Gastroesophageal sphincter (tissue), 4 donors: ENCODE data around the gene CRTC3. TPM values are rescaled to one million over a fixed set of nuclear protein-coding genes. Genes with fewer than 3 reads are reported as not detected.

ENCODE experiments used
- ATAC-seq: fragments of 150-250 bp; one replicate; pipeline ENCODE4 v1.9.1; 2016; ENCODE audit warnings: mild to moderate bottlenecking, moderate library complexity
- H3K27ac ChIP-seq, 4 donors: fragments of 200-600 bp; sonication (generic) in 3 of 4; 1 replicate in 3 of 4; 2 replicates in 1 of 4; pipeline ENCODE4 v1.5.1; 2016 to 2019
- H3K27me3 ChIP-seq: fragments of 200-600 bp; sonication (generic); one replicate; pipeline ENCODE4 v1.5.1; 2019
- H3K36me3 ChIP-seq, 2 donors: fragments of 200-600 bp; sonication (generic); one replicate each; pipeline ENCODE4 v1.5.1; 2019; ENCODE audit warnings: control low read depth in 1 of 2
- H3K4me1 ChIP-seq, 3 donors: fragments of 200-600 bp; sonication (generic); 1 replicate in 2 of 3; 2 replicates in 1 of 3; pipeline ENCODE4 v1.5.1; 2016 to 2019; ENCODE audit warnings: control low read depth in 2 of 3
- H3K4me3 ChIP-seq, 2 donors: fragments of 200-600 bp; sonication (generic); one replicate each; pipeline ENCODE4 v1.5.1; 2019; ENCODE audit warnings: mild to moderate bottlenecking in 1 of 2, moderate library complexity in 1 of 2
- H3K9me3 ChIP-seq, 3 donors: fragments of 200-600 bp; sonication (generic); one replicate each; pipeline ENCODE4 v1.5.1; 2017 to 2019; ENCODE audit warnings: control low read depth in 2 of 3
- CTCF ChIP-seq, 4 experiments: fragments of 200-600 bp in 2 of 4; fragments of 450-650 bp in 2 of 4; sonication (generic) in 1 of 4; IDR thresholded peaks; one replicate each; pipeline ENCODE4 v1.5.1; 2017 to 2019; ENCODE audit warnings: antibody characterized with exemption in 4 of 4, mild to moderate bottlenecking in 2 of 4, moderate library complexity in 2 of 4
- EP300 ChIP-seq: sonication (generic); formaldehyde crosslinking; IDR thresholded peaks from one replicate; pipeline ENCODE4 v1.6.1; 2017; ENCODE audit warnings: antibody characterized with exemption, mild to moderate bottlenecking
- POLR2A ChIP-seq, 2 donors: fragments of 450-650 bp; IDR thresholded peaks; one replicate each; pipeline ENCODE4 v1.6.1; 2017; ENCODE audit warnings: antibody characterized with exemption in 2 of 2, mild to moderate bottlenecking in 2 of 2, moderate library complexity in 1 of 2
- POLR2AphosphoS5 ChIP-seq: sonication (generic); formaldehyde crosslinking; IDR thresholded peaks from one replicate; pipeline ENCODE4 v1.6.1; 2017; ENCODE audit warnings: antibody characterized with exemption
- WGBS, 2 donors: methylation state at CpG; one replicate each; pipeline ENCODE4 v1.1.5; 2018; ENCODE audit warnings: low coverage in 1 of 2; 5-methylcytosine and 5-hydroxymethylcytosine counted together
- total RNA-seq, 4 donors: library from RNA; depleted of rRNA; stranded (reverse); fragments of >200 nt; gene quantifications; one replicate each; pipeline ENCODE4 v1.1.0, GENCODE V29; 2016

Gene CRTC3
- total RNA-seq, 4 donors from 2014 or later, result 44.5 to 68.6 (median 65.6) TPM

GRCh38 chr15:90582553-90582952 lies 52.8 kb downstream of the CRTC3 start:
- Histone ChIP-seq H3K36me3 (no peaks in the 10 kb centered on the region), H3K4me1 (peaks cover 0 to 68% (median 7%) of the 10 kb centered on the region in 3 donors), H3K4me3 (no peak overlapping the region), H3K27me3 (no peaks in the 10 kb centered on the region), H3K27ac (peak overlapping the region in 1 of 4 donors; percentile 11), H3K9me3 (no peaks in the 10 kb centered on the region)
- WGBS, 2 donors, result 58 to 60% methylated on average over 1 to 2 of the region's 2 CpGs
- TF ChIP-seq EP300, result no peak
- TF ChIP-seq POLR2A (IDR thresholded peaks at IDR 0.05), result no peak
- TF ChIP-seq POLR2AphosphoS5, result no peak
- no peak for TF ChIP-seq CTCF (IDR thresholded peaks at IDR 0.05)
- no peak for ATAC-seq

GRCh38 chr15:90583471-90584252 lies 53.9 kb downstream of the CRTC3 start:
- no peak for ATAC-seq
- Histone ChIP-seq H3K36me3 (no peaks in the 10 kb centered on the region), H3K9me3 (no peaks in the 10 kb centered on the region), H3K27ac (peak overlapping the region in 2 of 4 donors; percentile 41 to 57), H3K4me3 (no peak overlapping the region), H3K27me3 (no peaks in the 10 kb centered on the region), H3K4me1 (peaks cover 0 to 77% (median 7%) of the 10 kb centered on the region in 3 donors)
- WGBS, 2 donors, result 40 to 45% methylated on average over 3 to 5 of the region's 5 CpGs
- TF ChIP-seq CTCF (IDR thresholded peaks at IDR 0.05) (no peak), EP300 (no peak), POLR2A (IDR thresholded peaks at IDR 0.05) (no peak), POLR2AphosphoS5 (no peak)

- no peaks in the 10 kb centered on the region for H3K36me3 ChIP-seq
- no peaks in the 10 kb centered on the region for H3K27me3 ChIP-seq
- H3K27ac ChIP-seq, result peak overlapping the region in 1 of 4 donors; percentile 57
- ATAC-seq, result no peak
- TF ChIP-seq EP300, result no peak
- TF ChIP-seq POLR2A (IDR thresholded peaks at IDR 0.05), result no peak
- no peak for TF ChIP-seq CTCF (IDR thresholded peaks at IDR 0.05)
- TF ChIP-seq POLR2AphosphoS5, result no peak
- H3K4me3 ChIP-seq, result no peak overlapping the region
- 73 to 77% methylated on average over 6 of the region's 6 CpGs for WGBS, 2 donors
- peaks cover 0 to 73% (median 7%) of the 10 kb centered on the region in 3 donors for H3K4me1 ChIP-seq
- no peaks in the 10 kb centered on the region for H3K9me3 ChIP-seq
These were observed 55.1 kb downstream of the CRTC3 start for GRCh38 chr15:90584841-90585240.

- Histone ChIP-seq H3K27ac (peak overlapping the region in 2 of 4 donors; percentile 28 to 49), H3K36me3 (no peaks in the 10 kb centered on the region), H3K27me3 (no peaks in the 10 kb centered on the region), H3K9me3 (no peaks in the 10 kb centered on the region), H3K4me1 (peaks cover 0 to 73% (median 2%) of the 10 kb centered on the region in 3 donors), H3K4me3 (no peak overlapping the region)
- TF ChIP-seq POLR2AphosphoS5, result peak; percentile 67
- TF ChIP-seq EP300, result no peak
- TF ChIP-seq CTCF (IDR thresholded peaks at IDR 0.05), result no peak
- no peak for TF ChIP-seq POLR2A (IDR thresholded peaks at IDR 0.05)
- 58 to 76% methylated on average over 4 of the region's 4 CpGs for whole genome bisulfite sequencing, 2 donors
- ATAC-seq, result peak; percentile 66
These were observed 56.1 kb downstream of the CRTC3 start for GRCh38 chr15:90585863-90586262.

GRCh38 chr15:90586948-90587347 lies 57.2 kb downstream of the CRTC3 start:
- 92 to 100% methylated on average over 4 to 5 of the region's 5 CpGs for WGBS, 2 donors
- H3K9me3 ChIP-seq, result no peaks in the 10 kb centered on the region
- TF ChIP-seq POLR2A (IDR thresholded peaks at IDR 0.05) (no peak), CTCF (IDR thresholded peaks at IDR 0.05) (no peak), EP300 (no peak), POLR2AphosphoS5 (no peak)
- ATAC-seq, result no peak
- H3K27ac ChIP-seq, result no peak overlapping the region
- H3K27me3 ChIP-seq, result no peaks in the 10 kb centered on the region
- H3K36me3 ChIP-seq, result no peaks in the 10 kb centered on the region
- H3K4me3 ChIP-seq, result no peak overlapping the region
- H3K4me1 ChIP-seq, result peaks cover 0 to 73% (median 2%) of the 10 kb centered on the region in 3 donors
